Measurements from ENCODE around the gene LHFPL3. TPM values are rescaled to one million over a fixed set of nuclear protein-coding genes. Genes with fewer than 3 reads are reported as not detected.

The LHFPL3 gene
- total RNA-seq, 4 donors from 2014 or later = not detected

DNA sequence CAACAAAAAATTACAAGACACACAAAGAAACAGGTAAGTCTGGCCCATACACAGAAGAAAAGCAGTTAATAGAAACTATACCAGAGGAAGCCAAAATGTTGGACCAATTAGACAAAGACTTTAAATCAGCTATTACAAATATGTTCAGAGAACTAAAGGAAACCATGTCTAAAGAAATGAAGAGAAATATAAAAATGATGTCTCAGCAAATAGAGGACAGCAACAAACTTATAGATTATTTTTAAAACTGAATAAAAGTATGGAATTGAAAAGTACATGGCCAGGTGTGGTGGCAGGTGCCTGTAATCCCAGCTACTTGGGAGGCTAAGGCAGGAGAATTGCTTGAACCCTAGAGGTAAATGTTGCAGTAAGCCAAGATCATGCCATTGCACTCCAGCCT is 58.5 kb downstream of the LHFPL3 start:
- intact Hi-C loops (cut with DNase I) = no loop called here
- TF ChIP-seq POLR2A (IDR thresholded peaks at IDR 0.05) (no peak), CTCF (IDR thresholded peaks at IDR 0.05) (no peak)
- H3K36me3 ChIP-seq = no peaks in the 10 kb centered on the region

DNA sequence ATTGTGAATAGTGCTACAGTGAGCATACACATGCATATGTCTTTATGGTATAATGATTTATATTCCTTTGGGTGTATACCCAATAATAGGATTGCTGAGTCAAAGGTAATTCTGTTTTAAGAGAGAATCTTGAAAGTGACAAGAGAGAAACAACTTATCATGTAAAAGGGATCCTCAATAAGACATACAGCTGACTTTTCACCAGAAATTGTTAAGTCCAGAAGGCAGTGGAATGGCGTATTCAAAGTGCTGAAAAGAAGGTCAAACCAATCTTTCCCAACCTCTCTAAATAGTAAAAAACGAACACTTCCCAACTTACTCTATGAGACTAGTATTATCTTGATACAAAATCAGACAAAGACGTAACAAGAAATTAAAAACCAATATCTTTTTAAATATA is 59.8 kb downstream of the LHFPL3 start:
- no peaks in the 10 kb centered on the region for H3K27me3 ChIP-seq
- WGBS, 2 donors = 82 to 85% methylated on average over 3 of the region's 3 CpGs
- H3K27ac ChIP-seq = no peak overlapping the region
- H3K36me3 ChIP-seq = no peaks in the 10 kb centered on the region
- no peaks in the 10 kb centered on the region for H3K4me1 ChIP-seq
- no peak for DNase-seq
- no peak for TF ChIP-seq CTCF (IDR thresholded peaks at IDR 0.05)
- TF ChIP-seq POLR2A (IDR thresholded peaks at IDR 0.05) = no peak
- intact Hi-C loops (cut with DNase I) = no loop called here
- no peaks in the 10 kb centered on the region for H3K9me3 ChIP-seq
- no peak overlapping the region for H3K4me3 ChIP-seq (replicated peaks in 1 of 3)

More for the DNA sequence above, 58.5 kb downstream of the LHFPL3 start:
- H3K27ac ChIP-seq = no peak overlapping the region
- H3K4me3 ChIP-seq (replicated peaks in 1 of 3) = no peak overlapping the region
- no peak for DNase-seq
- H3K27me3 ChIP-seq = no peaks in the 10 kb centered on the region
- H3K9me3 ChIP-seq = no peaks in the 10 kb centered on the region
- H3K4me1 ChIP-seq = no peaks in the 10 kb centered on the region

- Histone ChIP-seq H3K4me1 (no peaks in the 10 kb centered on the region), H3K27ac (no peak overlapping the region), H3K9me3 (no peaks in the 10 kb centered on the region), H3K4me3 (replicated peaks in 1 of 3) (no peak overlapping the region), H3K36me3 (no peaks in the 10 kb centered on the region), H3K27me3 (no peaks in the 10 kb centered on the region)
- no peak for DNase-seq
- no peak for TF ChIP-seq CTCF (IDR thresholded peaks at IDR 0.05)
- no peak for TF ChIP-seq POLR2A (IDR thresholded peaks at IDR 0.05)
- intact Hi-C loops (cut with DNase I) = no loop called here
Measured at GRCh38 chr7:104395162-104395561, 66.8 kb downstream of the LHFPL3 start.

DNA sequence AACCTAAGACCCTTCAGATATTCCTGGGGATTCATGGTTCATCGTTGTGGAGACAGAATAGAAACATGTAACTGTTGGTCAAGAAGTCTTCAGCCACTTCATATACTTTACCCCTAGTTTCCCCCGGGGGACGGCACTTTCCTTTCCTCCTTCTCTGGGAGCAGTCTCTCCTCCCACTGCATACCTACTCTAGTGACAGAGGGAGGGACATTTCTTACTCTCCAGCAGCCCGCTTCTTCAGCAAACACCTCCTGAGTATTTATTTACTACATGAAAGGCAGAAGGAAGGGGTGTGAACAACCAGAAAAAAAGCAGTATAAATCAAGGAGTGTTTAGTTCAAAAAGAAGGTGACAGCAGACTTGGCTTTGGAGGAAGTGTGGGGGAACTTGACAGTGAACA is 69.0 kb downstream of the LHFPL3 start:
- Histone ChIP-seq H3K27me3 (no peaks in the 10 kb centered on the region), H3K27ac (no peak overlapping the region), H3K4me1 (no peaks in the 10 kb centered on the region), H3K9me3 (no peaks in the 10 kb centered on the region), H3K36me3 (no peaks in the 10 kb centered on the region), H3K4me3 (replicated peaks in 1 of 3) (no peak overlapping the region)
- DNase-seq = no peak
- intact Hi-C loops (cut with DNase I) = no loop called here
- whole genome bisulfite sequencing, 2 donors = 28 to 31% methylated on average over 4 of the region's 4 CpGs
- TF ChIP-seq CTCF (IDR thresholded peaks at IDR 0.05) (no peak), POLR2A (IDR thresholded peaks at IDR 0.05) (no peak)

DNA sequence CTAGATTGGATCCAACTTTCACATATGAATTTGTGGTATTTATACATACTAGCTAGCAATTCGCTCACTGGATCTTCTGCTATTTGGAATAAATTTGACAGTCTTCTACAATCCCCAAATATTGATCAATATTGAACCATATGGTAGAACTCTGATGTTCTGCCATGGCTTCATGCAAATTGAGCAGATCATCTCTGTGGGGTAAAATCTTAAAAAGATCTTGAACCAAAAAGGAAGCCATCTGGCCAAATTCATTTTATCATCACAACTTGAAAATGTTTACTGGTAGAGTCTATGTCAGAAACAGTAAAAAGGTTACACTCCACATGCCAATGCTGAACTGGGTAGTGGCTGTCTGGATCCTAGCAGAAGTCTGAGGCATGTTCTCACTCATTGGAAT is 80.0 kb downstream of the LHFPL3 start:
- no peaks in the 10 kb centered on the region for H3K36me3 ChIP-seq
- H3K27me3 ChIP-seq = no peaks in the 10 kb centered on the region
- H3K27ac ChIP-seq = no peak overlapping the region
- H3K4me3 ChIP-seq (replicated peaks in 1 of 3) = no peak overlapping the region
- no peaks in the 10 kb centered on the region for H3K9me3 ChIP-seq
- H3K4me1 ChIP-seq = no peaks in the 10 kb centered on the region
- intact Hi-C loops (cut with DNase I) = no loop called here
- no peak for TF ChIP-seq POLR2A (IDR thresholded peaks at IDR 0.05)
- no peak for TF ChIP-seq CTCF (IDR thresholded peaks at IDR 0.05)
- 91 to 98% methylated on average over 1 of the region's 1 CpG for WGBS, 2 donors
- no peak for DNase-seq

Measured in thyroid gland (tissue), 4 donors.